BLaER1 (cell line): ENCODE results near the gene NCEH1.

ENCODE experiments used
- H3K27ac ChIP-seq: shearing (Covaris generic); formaldehyde crosslinking; 2 replicates; pipeline ENCODE4 v1.8.1; 2022
- H3K27me3 ChIP-seq: shearing (Covaris generic); formaldehyde crosslinking; 2 replicates; pipeline ENCODE4 v1.8.1; 2022
- H3K36me3 ChIP-seq: shearing (Covaris generic); formaldehyde crosslinking; 2 replicates; pipeline ENCODE4 v1.8.1; 2022
- H3K4me1 ChIP-seq: shearing (Covaris generic); formaldehyde crosslinking; 2 replicates; pipeline ENCODE4 v1.8.1; 2022
- H3K4me2 ChIP-seq: shearing (Covaris generic); formaldehyde crosslinking; 2 replicates; pipeline ENCODE4 v1.8.1; 2022
- H3K4me3 ChIP-seq: shearing (Covaris generic); formaldehyde crosslinking; 2 replicates; pipeline ENCODE4 v1.8.1; 2022
- H3K9ac ChIP-seq: shearing (Covaris generic); formaldehyde crosslinking; 2 replicates; pipeline ENCODE4 v1.8.1; 2022
- H3K9me3 ChIP-seq: shearing (Covaris generic); formaldehyde crosslinking; 2 replicates; pipeline ENCODE4 v1.8.1; 2022
- H4K20me1 ChIP-seq: shearing (Covaris generic); formaldehyde crosslinking; 2 replicates; pipeline ENCODE4 v1.8.1; 2022
- Cebpa-rat ChIP-seq: shearing (Covaris generic); IDR thresholded peaks from 2 replicates; pipeline ENCODE4 v1.8.1; 2022

NCEH1 gene

DNA sequence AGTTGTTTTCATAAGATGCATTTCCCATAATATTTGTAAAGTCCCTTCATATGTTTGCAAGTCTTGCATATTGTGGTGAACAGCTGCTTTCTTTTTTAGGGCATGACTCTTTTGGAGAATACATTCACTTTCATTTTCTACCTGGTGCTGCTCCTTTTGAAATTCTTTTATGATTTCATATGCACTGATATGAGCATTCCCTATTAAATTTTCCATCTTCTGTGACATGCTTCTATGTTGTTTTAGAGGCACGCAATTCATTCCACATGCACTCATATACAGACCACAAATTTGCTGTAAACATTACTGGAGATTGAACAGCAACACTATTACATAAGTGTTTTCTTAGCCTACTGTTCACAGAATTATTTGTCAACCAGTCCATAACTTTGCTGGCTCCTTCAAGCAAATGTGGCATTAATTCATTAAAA is 94.8 kb downstream of the NCEH1 start:
- Histone ChIP-seq H3K4me2 (no peak overlapping the region), H3K36me3 (no peaks in the 10 kb centered on the region), H3K9ac (no peak overlapping the region), H3K4me3 (no peak overlapping the region), H3K4me1 (no peaks in the 10 kb centered on the region), H3K9me3 (peaks cover 27% of the 10 kb centered on the region), H3K27me3 (no peaks in the 10 kb centered on the region), H3K27ac (no peak overlapping the region), H4K20me1 (no peaks in the 10 kb centered on the region)
- TF ChIP-seq Cebpa-rat: no peak

GRCh38 chr3:172615296-172615695 is 95.6 kb downstream of the NCEH1 start:
- Histone ChIP-seq H3K4me1 (no peaks in the 10 kb centered on the region), H3K36me3 (no peaks in the 10 kb centered on the region), H3K9me3 (peaks cover 27% of the 10 kb centered on the region), H4K20me1 (no peaks in the 10 kb centered on the region), H3K4me3 (no peak overlapping the region), H3K9ac (no peak overlapping the region), H3K27ac (no peak overlapping the region), H3K27me3 (no peaks in the 10 kb centered on the region), H3K4me2 (no peak overlapping the region)
- TF ChIP-seq Cebpa-rat: no peak

DNA sequence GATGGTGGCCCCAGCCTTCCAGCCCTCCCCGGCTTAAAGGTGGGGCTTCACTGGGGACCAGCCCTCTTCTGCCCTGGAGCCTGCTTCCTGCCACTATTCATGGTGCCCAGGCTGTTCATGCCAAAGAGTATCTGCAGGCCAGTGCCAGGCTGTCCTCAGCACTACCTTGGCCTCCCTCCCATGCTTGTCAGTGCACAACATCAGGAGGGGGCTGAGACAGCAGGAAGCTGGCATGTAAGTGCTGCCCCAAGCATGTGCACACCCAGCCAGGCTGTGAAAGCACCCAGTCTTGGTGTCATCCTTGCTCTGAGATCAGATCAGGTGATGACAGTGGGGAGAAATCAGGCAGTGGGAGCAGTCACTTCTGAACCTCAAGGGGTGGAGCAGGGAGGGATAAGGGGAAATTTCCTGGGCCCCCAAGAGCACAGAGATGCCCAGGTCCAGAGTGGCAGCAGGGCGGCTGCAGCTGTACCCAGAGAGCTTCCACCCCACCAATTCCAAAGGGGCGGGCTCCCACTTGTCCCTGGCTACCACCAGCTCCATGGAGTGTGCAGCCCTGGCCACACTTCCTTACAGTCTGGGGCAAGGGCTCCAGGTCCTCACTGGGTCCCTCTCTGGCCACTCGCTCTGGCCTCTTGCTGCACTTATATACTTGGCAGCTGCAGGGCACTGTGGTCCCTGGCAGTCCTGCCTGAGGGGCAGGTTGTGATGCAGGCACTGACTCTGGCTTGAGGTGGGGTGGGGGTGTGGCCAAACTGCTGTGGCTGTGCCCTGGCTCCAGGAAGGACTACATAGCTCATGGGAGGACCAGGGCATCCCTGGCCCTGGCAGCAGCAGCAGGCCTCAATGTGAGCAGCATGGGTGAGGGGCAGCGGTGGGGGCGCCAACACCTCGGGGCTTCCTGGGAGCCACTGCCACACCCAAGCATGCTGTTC is 96.3 kb downstream of the NCEH1 start:
- Histone ChIP-seq H4K20me1 (no peaks in the 10 kb centered on the region), H3K27ac (no peak overlapping the region), H3K9ac (no peak overlapping the region), H3K4me2 (no peak overlapping the region), H3K9me3 (peaks cover 27% of the 10 kb centered on the region), H3K27me3 (no peaks in the 10 kb centered on the region), H3K4me3 (no peak overlapping the region), H3K36me3 (no peaks in the 10 kb centered on the region), H3K4me1 (no peaks in the 10 kb centered on the region)
- TF ChIP-seq Cebpa-rat: no peak

DNA sequence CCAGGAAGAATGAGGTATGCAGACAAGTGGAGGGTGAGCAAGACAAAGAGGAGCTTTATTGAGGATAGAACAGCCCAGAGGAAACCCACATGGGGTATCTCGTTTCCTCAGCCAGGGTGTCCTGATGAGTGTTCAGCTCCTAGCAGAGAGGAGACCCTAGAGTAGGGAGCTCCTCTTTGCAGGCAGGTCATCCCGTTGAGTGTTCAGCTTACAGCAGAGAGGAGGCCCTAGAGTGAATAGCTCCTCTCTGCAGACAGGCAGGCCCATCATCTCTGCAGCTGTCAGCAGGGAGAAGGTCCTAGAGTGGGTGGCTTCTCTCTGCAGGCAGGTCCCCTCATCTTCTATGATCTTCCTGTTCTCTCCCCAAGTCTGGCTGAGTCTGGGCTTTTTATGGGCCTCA is 97.0 kb downstream of the NCEH1 start:
- no peak for TF ChIP-seq Cebpa-rat
- Histone ChIP-seq H3K36me3 (no peaks in the 10 kb centered on the region), H3K4me3 (no peak overlapping the region), H3K9ac (no peak overlapping the region), H3K4me1 (no peaks in the 10 kb centered on the region), H4K20me1 (no peaks in the 10 kb centered on the region), H3K27me3 (no peaks in the 10 kb centered on the region), H3K27ac (no peak overlapping the region), H3K9me3 (peaks cover 27% of the 10 kb centered on the region), H3K4me2 (no peak overlapping the region)

GRCh38 chr3:172612871-172613678 is 97.8 kb downstream of the NCEH1 start:
- H3K4me2 ChIP-seq: no peak overlapping the region
- TF ChIP-seq Cebpa-rat: no peak

GRCh38 chr3:172609750-172610149 is 101.1 kb downstream of the NCEH1 start:
- TF ChIP-seq Cebpa-rat: no peak
- H3K36me3 ChIP-seq: no peaks in the 10 kb centered on the region
- H3K4me3 ChIP-seq: no peak overlapping the region
- no peaks in the 10 kb centered on the region for H3K27me3 ChIP-seq
- no peak overlapping the region for H3K9ac ChIP-seq
- no peaks in the 10 kb centered on the region for H3K4me1 ChIP-seq
- peaks cover 21% of the 10 kb centered on the region for H3K9me3 ChIP-seq
- no peak overlapping the region for H3K27ac ChIP-seq
- H4K20me1 ChIP-seq: no peaks in the 10 kb centered on the region
- no peak overlapping the region for H3K4me2 ChIP-seq

More at GRCh38 chr3:172612871-172613678, 97.8 kb downstream of the NCEH1 start:
- Histone ChIP-seq H3K27me3 (no peaks in the 10 kb centered on the region), H4K20me1 (no peaks in the 10 kb centered on the region), H3K4me3 (no peak overlapping the region), H3K36me3 (no peaks in the 10 kb centered on the region), H3K9ac (no peak overlapping the region), H3K27ac (no peak overlapping the region), H3K9me3 (peaks cover 27% of the 10 kb centered on the region), H3K4me1 (no peaks in the 10 kb centered on the region)

DNA sequence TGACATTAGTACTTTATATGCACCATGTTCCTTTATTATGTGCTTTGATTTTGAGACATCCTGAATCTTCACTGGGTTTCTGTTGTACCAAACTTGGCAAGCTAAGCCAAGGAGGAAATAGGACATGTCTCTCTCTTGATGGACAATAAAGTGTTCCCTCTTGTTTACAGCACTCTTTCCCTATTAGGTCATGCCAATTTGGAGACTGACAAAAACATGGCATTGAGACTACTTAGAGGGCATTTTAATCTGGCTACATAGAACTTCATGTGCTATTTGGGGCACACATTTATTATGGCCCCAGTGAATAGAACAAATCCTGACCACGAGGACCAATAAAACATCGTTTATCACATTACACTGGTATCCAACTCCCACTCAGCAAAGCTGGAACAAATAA is 102.3 kb downstream of the NCEH1 start:
- peaks cover 9% of the 10 kb centered on the region for H3K9me3 ChIP-seq
- no peak overlapping the region for H3K27ac ChIP-seq
- H3K9ac ChIP-seq: no peak overlapping the region
- TF ChIP-seq Cebpa-rat: no peak
- H3K4me3 ChIP-seq: no peak overlapping the region
- H3K4me1 ChIP-seq: no peaks in the 10 kb centered on the region
- no peak overlapping the region for H3K4me2 ChIP-seq
- no peaks in the 10 kb centered on the region for H3K36me3 ChIP-seq
- H3K27me3 ChIP-seq: no peaks in the 10 kb centered on the region
- no peaks in the 10 kb centered on the region for H4K20me1 ChIP-seq

GRCh38 chr3:172607305-172608121 is 103.4 kb downstream of the NCEH1 start:
- no peak for TF ChIP-seq Cebpa-rat
- Histone ChIP-seq H3K9ac (no peak overlapping the region), H3K4me1 (no peaks in the 10 kb centered on the region), H3K4me3 (no peak overlapping the region), H3K4me2 (no peak overlapping the region), H3K36me3 (no peaks in the 10 kb centered on the region), H3K27me3 (no peaks in the 10 kb centered on the region), H3K9me3 (no peaks in the 10 kb centered on the region), H4K20me1 (no peaks in the 10 kb centered on the region), H3K27ac (no peak overlapping the region)

- Histone ChIP-seq H3K9me3 (no peaks in the 10 kb centered on the region), H3K4me2 (no peak overlapping the region), H3K4me3 (no peak overlapping the region), H3K27me3 (no peaks in the 10 kb centered on the region), H4K20me1 (no peaks in the 10 kb centered on the region), H3K27ac (no peak overlapping the region), H3K4me1 (no peaks in the 10 kb centered on the region), H3K36me3 (no peaks in the 10 kb centered on the region), H3K9ac (no peak overlapping the region)
- TF ChIP-seq Cebpa-rat: no peak
Observed at GRCh38 chr3:172606021-172606420, 104.8 kb downstream of the NCEH1 start.
